HCT116 (cell line): ENCODE results near the gene PA2G4. TPM values are rescaled to one million over a fixed set of nuclear protein-coding genes. Genes with fewer than 3 reads are reported as not detected.

ENCODE experiments used
- ATAC-seq: fragments of 200-7000 bp; cut with Tn5 transposase; 2 replicates; pipeline ENCODE4 v1.9.1; 2020; ENCODE audit warnings: mild to moderate bottlenecking, moderate library complexity
- BruUV-seq: library from RNA; stranded (reverse); fragments of 400-500 nt; replicated peaks from 2 replicates; lab custom pipeline; 2021; lab: Mats Ljungman, UMichigan
- CTCF ChIA-PET: fragments of 300-600 bp; sonication (Branson Sonifier 250); formaldehyde crosslinking; loops from one replicate; lab custom pipeline; 2021; ENCODE audit warnings: antibody characterized with exemption; lab: Charles Lee
- POLR2A ChIA-PET: fragments of 300-600, 350-600 bp; sonication (Branson Sonifier 250); formaldehyde crosslinking; loops from one replicate; lab custom pipeline; 2021; ENCODE audit warnings: antibody characterized with exemption; lab: Charles Lee
- RAD21 ChIA-PET, 2 experiments: fragments of 300-600 bp; sonication (Branson Sonifier 250); formaldehyde crosslinking; loops; one replicate each; lab custom pipeline; 2023; ENCODE audit warnings: low total read pairs in 2 of 2; ENCODE audit not compliant: uncharacterized antibody in 2 of 2, unreplicated experiment in 2 of 2, low non-redundant PET in 1 of 2; lab: Charles Lee
- DNase-seq: peaks from one replicate; pipeline ENCODE4 v3.0.0-alpha.2; 2010; ENCODE audit warnings: low read depth, low spot score
- H2AFZ ChIP-seq: fragments of 200-600 bp; shearing (Covaris generic), sonication (generic); 2 replicates; pipeline ENCODE4 v1.6.1; 2017; ENCODE audit warnings: low read depth, mixed run types, mixed read lengths, antibody characterized with exemption, low read length; ENCODE audit not compliant: poor library complexity, severe bottlenecking
- H3K27ac ChIP-seq: 2 replicates; pipeline ENCODE4 v1.5.1; 2012; ENCODE audit warnings: low read depth, low read length
- H3K27me3 ChIP-seq: fragments of 200-600 bp; sonication (generic); 2 replicates; pipeline ENCODE4 v1.6.1; 2016; ENCODE audit warnings: mixed run types, low read length, mixed read lengths; ENCODE audit not compliant: insufficient read depth
- H3K36me3 ChIP-seq, 2 experiments: fragments of 200-500 bp in 1 of 2; fragments of 200-600 bp in 1 of 2; sonication (Bioruptor generic) in 1 of 2; sonication (generic) in 1 of 2; 2 replicates each; pipeline versions ENCODE4 v1.5.1 to v1.6.1; 2014 to 2016; ENCODE audit warnings: low read length in 2 of 2, inconsistent platforms in 1 of 2, mixed read lengths in 1 of 2, mixed run types in 1 of 2; ENCODE audit not compliant: insufficient read depth in 2 of 2, control insufficient read depth in 1 of 2
- H3K4me1 ChIP-seq, 2 experiments: fragments of 200-600 bp in 1 of 2; sonication (generic) in 1 of 2; 2 replicates each; pipeline versions ENCODE4 v1.5.1 to v1.6.1; 2012 to 2017; ENCODE audit warnings: low read length in 2 of 2, inconsistent platforms in 1 of 2, mild to moderate bottlenecking in 1 of 2, mixed read lengths in 1 of 2, mixed run types in 1 of 2, moderate library complexity in 1 of 2; ENCODE audit not compliant: insufficient read depth in 2 of 2, control insufficient read depth in 1 of 2
- H3K4me2 ChIP-seq: fragments of 200-600 bp; sonication (generic); 2 replicates; pipeline ENCODE4 v1.6.1; 2017; ENCODE audit warnings: mixed run types, low read length, mixed read lengths
- H3K4me3 ChIP-seq, 2 experiments: fragments of 200-600 bp in 1 of 2; sonication (generic) in 1 of 2; replicated peaks in 1 of 2; 2 replicates each; pipeline ENCODE4 v1.5.1; 2011 to 2016; ENCODE audit warnings: low read length in 2 of 2, control low read depth in 1 of 2, low read depth in 1 of 2, mild to moderate bottlenecking in 1 of 2, mixed read lengths in 1 of 2, mixed run types in 1 of 2
- H3K79me2 ChIP-seq: fragments of 200-600 bp; sonication (generic); 2 replicates; pipeline ENCODE4 v1.6.1; 2017; ENCODE audit warnings: mild to moderate bottlenecking, mixed run types, low read length, moderate library complexity, mixed read lengths; ENCODE audit not compliant: insufficient read depth
- H3K9ac ChIP-seq: fragments of 200-600 bp; sonication (generic); 2 replicates; pipeline ENCODE4 v1.6.1; 2016; ENCODE audit warnings: low read length, mixed read lengths
- H3K9me2 ChIP-seq: fragments of 200-600 bp; sonication (generic), shearing (Covaris generic); 2 replicates; pipeline ENCODE4 v1.6.1; 2017; ENCODE audit warnings: mixed run types, mild to moderate bottlenecking, moderate library complexity; ENCODE audit not compliant: insufficient read depth
- H3K9me3 ChIP-seq, 2 experiments: fragments of 200-500 bp in 1 of 2; fragments of 200-600 bp in 1 of 2; sonication (Bioruptor generic) in 1 of 2; sonication (generic) in 1 of 2; 2 replicates each; pipeline ENCODE4 v1.6.1; 2014 to 2017; ENCODE audit warnings: low read length in 2 of 2, mixed read lengths in 2 of 2, inconsistent platforms in 1 of 2, low read depth in 1 of 2, mild to moderate bottlenecking in 1 of 2, mixed run types in 1 of 2, moderate library complexity in 1 of 2; ENCODE audit not compliant: control insufficient read depth in 1 of 2, insufficient read depth in 1 of 2
- H4K20me1 ChIP-seq: fragments of 200-600 bp; sonication (generic), shearing (Covaris generic); 2 replicates; pipeline ENCODE4 v1.6.1; 2017; ENCODE audit warnings: mixed run types, mild to moderate bottlenecking, moderate library complexity; ENCODE audit not compliant: insufficient read depth
- CEBPB ChIP-seq: IDR thresholded peaks from 2 replicates; pipeline ENCODE4 v1.6.1; 2012; ENCODE audit warnings: low read depth
- CTCF ChIP-seq, 3 experiments: fragments of 200-600 bp in 1 of 3; sonication (generic) in 1 of 3; IDR thresholded peaks in 2 of 3; conservative IDR thresholded peaks in 1 of 3; 2 replicates each; pipeline ENCODE4 v1.5.1; 2012 to 2017; ENCODE audit warnings: low read depth in 2 of 3, low read length in 2 of 3, antibody characterized with exemption in 1 of 3, borderline replicate concordance in 1 of 3, control low read depth in 1 of 3, mild to moderate bottlenecking in 1 of 3, mixed read lengths in 1 of 3, mixed run types in 1 of 3, moderate library complexity in 1 of 3; ENCODE audit not compliant: insufficient read depth in 1 of 3
- EZH2phosphoT487 ChIP-seq: fragments of 200-600 bp; IDR thresholded peaks from 2 replicates; pipeline ENCODE4 v1.6.1; 2018; ENCODE audit warnings: antibody characterized with exemption, borderline replicate concordance
- POLR2AphosphoS5 ChIP-seq: IDR thresholded peaks from 2 replicates; pipeline ENCODE4 v1.6.1; 2011; ENCODE audit warnings: mild to moderate bottlenecking, low read depth, low read length, moderate library complexity
- REST ChIP-seq: IDR thresholded peaks from 2 replicates; pipeline ENCODE4 v1.6.1; 2012; ENCODE audit warnings: low read depth
- SRF ChIP-seq: IDR thresholded peaks from 2 replicates; pipeline ENCODE4 v1.6.1; 2012; ENCODE audit warnings: low read depth
- TCF7L2 ChIP-seq: IDR thresholded peaks from 2 replicates; pipeline ENCODE4 v1.7.0; 2011; ENCODE audit warnings: borderline replicate concordance, inconsistent platforms; ENCODE audit not compliant: insufficient read depth, insufficient read length; ENCODE audit errors: extremely low read depth
- YY1 ChIP-seq: IDR thresholded peaks from 2 replicates; pipeline ENCODE4 v1.6.1; 2011; ENCODE audit warnings: low read length, low read depth, moderate library complexity, mild to moderate bottlenecking; ENCODE audit not compliant: insufficient replicate concordance; ENCODE audit errors: extremely low read depth
- intact Hi-C: fragments of 100-400 bp; cut with micrococcal nuclease; formaldehyde crosslinking; loops from 2 replicates; pipeline ENCODE4 v1.10.0; 2022
- total RNA-seq: library from RNA; stranded (reverse); gene quantifications from one replicate; pipeline ENCODE4 v1.2.1, GENCODE V29; 2021; ENCODE audit not compliant: unreplicated experiment

Gene PA2G4
- total RNA-seq, 1 experiment from 2014 or later: 302 TPM

GRCh38 chr12:56137853-56138571, 33.7 kb downstream of the PA2G4 start:
- POLR2A ChIA-PET: interaction anchor here (0.9 kb wide), 1 partner anchor 10 kb away, joined by 3 read pairs; the partner anchor contains the start of gene ESYT1

More at GRCh38 chr12:56137853-56138571, 33.7 kb downstream of the PA2G4 start:
- Histone ChIP-seq H3K9me2 (no peaks in the 10 kb centered on the region), H3K4me2 (no peak overlapping the region), H2AFZ (no peak overlapping the region), H3K4me1 (no peaks in the 10 kb centered on the region), H4K20me1 (no peaks in the 10 kb centered on the region), H3K36me3 (peaks cover 40 to 70% of the 10 kb centered on the region in 2 experiments), H3K27ac (no peak overlapping the region), H3K9me3 (no peaks in the 10 kb centered on the region), H3K4me3 (no peak overlapping the region), H3K79me2 (no peaks in the 10 kb centered on the region), H3K27me3 (no peaks in the 10 kb centered on the region)
- BruUV-seq: TSS peak; percentile 4
- no peak for DNase-seq
- ChIA-PET CTCF (no interaction called here), RAD21 (no interaction called here)
- intact Hi-C loops: no loop called here
- TF ChIP-seq EZH2phosphoT487 (no peak), TCF7L2 (no peak), REST (no peak), CTCF (IDR thresholded peaks at IDR 0.05 in 2 of 3, conservative IDR thresholded peaks at IDR 0.05 in 1 of 3; ENCODE audit: borderline replicate concordance in 1 of 3, insufficient read depth in 1 of 3, low read depth in 2 of 3, low read length in 2 of 3) (no peak), YY1 (no peak), SRF (no peak), POLR2AphosphoS5 (no peak), CEBPB (no peak)
- TF ChIP-seq, all 23 proteins: peak for 0
- no peak for ATAC-seq
- no peak overlapping the region for H3K9ac ChIP-seq
